NK-92 (cell line): Measurements from ENCODE around the gene SIGLEC9.

Experiments
- DNase-seq: peaks from one replicate; lab custom pipeline; 2025; ENCODE audit not compliant: unreplicated experiment; lab: John Stamatoyannopoulos, UW

The SIGLEC9 gene

DNA sequence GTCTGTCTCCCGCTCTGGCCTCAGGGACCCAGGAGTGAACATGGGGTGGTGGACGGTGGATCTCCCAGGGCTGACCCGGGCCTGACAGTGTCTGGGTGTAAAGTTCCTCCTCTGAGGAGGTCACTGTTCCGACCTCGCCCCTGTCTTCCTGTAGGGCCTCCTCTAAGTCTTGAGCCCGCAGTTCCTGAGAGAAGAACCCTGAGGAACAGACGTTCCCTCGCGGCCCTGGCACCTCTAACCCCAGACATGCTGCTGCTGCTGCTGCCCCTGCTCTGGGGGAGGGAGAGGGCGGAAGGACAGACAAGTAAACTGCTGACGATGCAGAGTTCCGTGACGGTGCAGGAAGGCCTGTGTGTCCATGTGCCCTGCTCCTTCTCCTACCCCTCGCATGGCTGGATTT is at the start of gene SIGLEC9:
Gene SIGLEC9 (plus strand): TSS at position 178 of the 400 bp plus-strand sequence. CDS start 69 bp downstream, at position 247.
- DNase-seq, result no peak

DNA sequence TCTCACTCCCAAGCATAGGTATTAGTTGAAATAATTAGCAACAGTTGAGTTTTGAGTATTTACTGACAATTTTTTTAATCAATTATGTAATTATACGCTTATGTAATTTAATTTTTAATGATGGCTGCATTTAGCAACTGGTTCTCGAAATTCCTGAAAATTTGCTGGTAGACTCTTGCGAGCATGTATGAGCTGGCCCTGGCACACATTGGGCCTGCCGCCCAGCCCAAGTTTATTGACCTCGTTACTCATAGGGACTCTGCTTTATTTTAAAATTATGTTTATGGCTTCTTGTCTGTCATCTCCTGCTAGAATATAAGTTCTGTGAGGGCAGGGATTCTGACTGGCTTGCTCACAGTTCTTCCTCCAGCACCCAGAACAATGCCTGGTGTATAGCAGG is 48.7 kb upstream of the SIGLEC9 start:
- DNase-seq, result no peak

DNA sequence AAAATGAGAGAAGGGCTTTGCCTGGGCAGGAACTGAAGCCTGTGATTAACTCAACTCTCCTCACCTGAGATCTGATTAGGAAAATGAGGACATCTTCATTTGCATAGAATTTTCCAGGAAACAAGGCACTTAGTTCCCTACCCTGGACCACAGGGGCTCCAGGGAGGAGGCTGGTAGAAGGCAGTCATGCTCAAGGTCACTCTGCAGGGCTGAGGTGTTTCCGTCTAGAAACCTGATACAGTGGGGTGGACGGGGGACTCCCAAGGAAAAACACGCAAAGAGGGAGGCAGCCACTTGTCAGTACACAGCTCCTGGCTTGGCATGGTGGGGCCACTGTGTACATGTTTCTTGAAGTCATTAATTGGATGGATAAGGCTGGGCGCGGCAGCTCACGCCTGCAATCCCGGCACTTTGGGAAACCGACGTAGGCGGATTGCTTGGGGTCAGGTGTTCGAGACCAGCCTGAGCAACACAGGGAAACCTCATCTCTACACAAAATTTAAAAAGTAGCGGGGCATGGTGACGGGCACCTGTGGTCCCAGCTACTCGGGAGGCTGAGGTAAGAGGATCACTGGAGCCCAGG is 48.0 kb upstream of the SIGLEC9 start:
- no peak for DNase-seq

DNA sequence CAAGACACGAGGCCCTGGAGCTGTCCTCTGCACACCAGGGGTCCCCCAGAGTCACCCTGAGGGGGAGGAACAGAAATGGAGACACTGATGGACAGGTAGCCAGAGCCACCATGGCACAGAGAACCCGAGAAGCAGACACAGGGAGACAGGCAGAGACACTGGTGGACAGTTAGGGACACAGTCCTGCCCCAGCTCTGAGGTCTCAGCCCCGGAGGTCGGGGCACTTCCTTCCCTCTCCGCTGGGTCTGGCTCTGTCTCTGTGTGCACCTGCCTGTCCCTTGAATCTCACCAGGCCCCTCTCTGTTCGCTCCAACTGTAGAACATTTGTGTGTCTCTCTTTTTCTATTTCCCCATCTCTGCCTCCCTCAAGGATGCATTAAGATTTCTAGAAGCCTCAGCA is 46.6 kb upstream of the SIGLEC9 start:
- no peak for DNase-seq

DNA sequence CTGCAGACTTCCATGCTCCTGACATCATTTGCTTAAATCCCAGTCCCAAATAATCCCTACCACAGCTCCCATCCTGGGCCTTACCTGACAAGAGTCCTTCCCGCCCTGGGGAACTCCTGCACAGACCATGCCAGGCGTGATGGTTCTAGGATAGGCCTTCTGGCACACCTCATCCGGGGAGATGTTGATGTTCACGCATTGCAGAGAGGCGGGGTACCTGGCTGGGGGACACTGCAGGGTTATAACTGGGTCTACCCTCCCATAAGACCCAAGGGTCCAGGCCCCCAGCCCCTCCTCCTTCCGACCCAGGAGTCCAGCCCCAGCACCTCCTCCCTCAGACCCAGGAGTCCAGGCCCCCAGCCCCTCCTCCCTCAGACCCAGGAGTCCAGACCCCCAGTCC is 46.0 kb upstream of the SIGLEC9 start:
- DNase-seq, result no peak

DNA sequence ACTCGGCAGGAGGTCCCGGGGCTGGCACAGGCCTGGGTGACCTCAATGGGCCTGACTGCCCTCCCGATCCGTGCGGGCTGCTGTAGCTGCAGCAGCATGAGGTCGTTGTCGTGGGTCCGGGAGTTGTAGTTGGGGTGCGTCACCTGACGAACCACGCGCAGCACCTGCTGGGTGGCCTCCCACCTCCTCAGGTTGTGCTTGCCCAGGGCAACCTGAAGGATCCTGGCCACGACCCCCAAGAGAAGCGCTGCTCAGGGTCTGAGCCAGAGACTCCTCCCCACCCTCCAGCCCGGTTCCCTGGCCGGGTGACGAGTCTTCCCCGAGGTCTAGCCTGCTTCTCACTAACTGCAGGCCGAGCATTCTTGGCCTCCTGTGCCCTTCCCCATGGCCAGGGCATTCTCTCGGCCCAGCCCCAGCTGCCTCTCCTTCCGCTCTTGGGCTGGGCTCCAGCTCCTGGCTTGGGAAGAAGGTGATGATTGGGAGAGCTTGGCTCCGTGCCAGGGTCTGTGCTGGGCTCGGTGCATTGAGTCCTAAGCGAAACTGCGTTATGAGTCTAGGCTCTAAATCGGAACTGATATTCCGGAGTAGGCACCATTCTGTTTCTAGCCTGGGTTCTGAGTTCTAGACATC is 45.1 kb upstream of the SIGLEC9 start:
- DNase-seq, result no peak

DNA sequence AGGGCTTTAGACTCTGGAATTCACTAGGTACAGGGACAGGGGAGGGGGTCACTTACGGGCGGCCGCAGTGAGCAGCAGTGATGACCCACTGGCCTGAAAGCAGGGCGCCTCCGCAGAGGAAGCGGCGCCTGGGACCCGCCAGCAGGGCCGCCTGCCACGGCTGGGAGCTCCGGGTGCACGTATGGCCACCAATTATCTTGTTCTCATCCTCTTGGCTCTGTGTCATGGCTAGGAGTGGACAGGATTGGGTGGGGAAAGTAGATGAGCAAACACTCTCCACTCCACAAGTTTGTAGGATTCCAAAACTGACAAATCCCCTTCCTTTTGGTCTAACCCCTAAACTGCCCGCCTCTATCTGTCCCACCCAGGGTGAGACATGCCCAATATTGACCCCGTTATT is 43.2 kb upstream of the SIGLEC9 start:
- no peak for DNase-seq

DNA sequence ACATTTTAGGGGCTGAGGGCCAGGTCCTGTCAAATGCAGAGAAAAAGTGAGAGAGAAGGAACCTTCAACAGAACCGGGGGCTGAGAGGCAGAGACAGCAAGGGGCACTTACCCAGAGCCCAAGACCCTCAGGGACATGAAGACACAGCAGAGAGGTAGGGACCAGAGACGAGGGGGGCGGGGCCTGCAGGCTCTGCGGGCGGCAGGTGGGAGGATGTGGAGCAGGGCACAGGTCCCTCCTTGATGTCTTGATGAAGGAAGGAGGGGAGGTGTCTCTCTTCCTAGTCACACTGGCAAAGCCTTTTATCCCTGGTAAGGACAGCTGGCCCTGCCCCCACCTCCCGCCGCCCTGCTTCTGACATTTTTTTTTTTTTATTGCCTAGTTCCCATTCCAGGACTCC is 42.1 kb upstream of the SIGLEC9 start, which contains the start of gene KLK14:
Gene KLK14 (minus strand): TSS at position 277 of the 400 bp plus-strand sequence. CDS start 273 bp downstream, at position 4.
- no peak for DNase-seq

DNA sequence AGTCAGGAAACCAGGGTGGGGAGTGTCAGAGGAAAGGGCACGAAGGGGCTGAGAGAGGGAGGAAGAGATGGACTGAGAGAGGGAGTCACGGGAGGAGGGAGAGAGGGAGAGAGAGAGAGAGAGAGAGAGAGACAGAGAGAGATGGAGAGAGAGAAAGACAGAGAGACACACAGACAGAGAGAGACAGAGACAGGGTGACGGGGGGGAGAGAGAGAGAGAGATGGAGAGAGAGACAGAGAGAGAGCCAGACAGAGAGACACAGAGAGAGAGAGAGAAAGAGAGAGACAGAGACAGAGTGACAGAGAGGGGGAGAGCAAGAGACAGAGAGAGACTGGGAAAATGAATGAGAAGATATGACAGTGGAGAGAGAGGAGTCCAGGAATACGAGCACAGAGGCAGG is 41.5 kb upstream of the SIGLEC9 start:
- no peak for DNase-seq

DNA sequence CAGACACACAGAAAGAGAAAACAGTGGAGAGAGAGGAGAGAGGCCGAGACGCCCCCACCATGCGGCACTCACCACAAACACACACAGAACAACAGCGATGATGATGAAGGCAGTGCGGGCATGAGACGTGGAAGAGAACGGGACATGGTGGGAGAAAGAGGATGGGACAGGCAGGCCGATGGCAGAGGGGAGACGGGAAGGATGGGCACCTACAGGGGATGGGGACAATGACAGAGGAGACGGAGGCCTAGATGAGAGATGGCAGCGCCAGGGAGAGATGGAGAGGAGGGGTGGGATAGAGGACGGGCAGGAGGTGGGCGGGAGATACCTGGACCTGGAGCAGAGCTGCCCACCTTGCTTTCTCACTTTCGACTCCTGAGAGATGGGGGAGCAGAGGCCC is 40.9 kb upstream of the SIGLEC9 start:
- DNase-seq, result no peak

DNA sequence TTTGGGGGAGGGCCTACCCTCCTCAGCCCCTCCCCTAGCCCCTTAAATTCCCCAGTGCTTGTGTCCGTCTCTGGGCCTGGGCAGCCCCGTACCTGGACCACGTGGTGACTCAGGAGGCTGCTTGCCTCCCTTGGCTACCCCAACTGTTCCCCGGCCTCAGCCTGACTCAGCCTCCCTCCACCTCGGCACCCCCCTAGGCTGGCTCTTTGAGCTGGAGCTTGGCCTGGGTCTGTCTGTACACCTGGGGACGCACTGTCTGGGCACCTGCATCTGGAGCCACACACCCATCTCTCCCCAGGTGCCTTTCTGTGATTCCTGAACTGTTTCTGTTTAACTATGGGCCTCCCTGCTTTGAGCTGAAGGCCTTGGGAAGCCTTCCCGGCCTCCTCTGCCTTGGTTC is 40.2 kb upstream of the SIGLEC9 start:
- DNase-seq, result no peak

DNA sequence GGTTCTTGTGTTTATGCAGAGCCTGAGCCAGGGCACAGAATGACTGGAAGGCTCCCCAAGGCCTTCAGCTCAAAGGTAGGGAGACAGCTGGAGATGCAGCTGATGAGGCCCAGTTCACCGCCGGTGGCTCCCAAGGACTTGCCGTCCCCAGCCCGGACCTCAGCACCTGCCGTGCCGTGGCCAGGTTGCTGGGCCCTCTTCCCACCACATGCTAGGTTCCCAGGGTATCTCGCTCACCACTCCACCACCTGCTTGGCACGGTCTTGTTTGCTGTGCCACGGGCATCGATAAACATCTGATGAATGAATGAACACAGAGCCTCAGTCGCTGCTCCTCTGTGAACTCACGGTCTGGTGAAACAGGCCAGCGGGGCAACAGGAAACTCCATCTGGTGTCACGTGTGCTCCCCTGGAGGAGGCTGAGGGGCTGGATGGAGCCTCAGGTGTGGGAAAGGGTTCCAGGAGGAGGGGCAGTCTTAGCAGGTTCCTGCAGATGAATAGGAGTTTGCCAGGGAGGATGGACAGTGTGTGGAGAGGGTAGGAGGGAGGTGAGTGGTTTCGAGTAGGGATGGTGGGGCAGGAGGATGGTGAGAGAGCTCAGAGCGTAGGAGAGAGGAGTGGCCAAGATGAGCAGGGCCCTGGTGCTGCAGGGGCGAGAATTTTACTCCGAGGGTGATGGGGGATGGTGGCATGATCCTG is 38.4 kb upstream of the SIGLEC9 start:
- no peak for DNase-seq

DNA sequence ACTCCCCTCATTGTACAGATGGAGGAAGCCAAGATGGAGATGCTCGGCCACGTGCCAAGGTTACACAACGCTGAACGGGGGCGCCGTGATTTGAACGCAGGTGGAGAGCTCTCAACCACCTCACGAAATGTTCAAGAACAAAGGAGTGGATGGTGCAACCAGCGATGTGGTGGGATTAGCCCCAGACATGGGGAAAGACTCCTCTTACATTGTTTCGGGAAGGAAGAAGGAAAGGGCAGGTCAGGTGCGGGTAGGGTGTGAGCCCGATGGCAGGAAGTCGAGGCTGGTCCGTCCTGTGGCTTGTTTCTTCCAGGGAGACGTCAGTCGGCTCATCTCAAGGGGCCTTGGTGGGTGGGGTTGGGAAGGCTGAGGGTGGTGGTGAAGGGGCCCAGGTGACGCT is 34.9 kb upstream of the SIGLEC9 start:
- no peak for DNase-seq

DNA sequence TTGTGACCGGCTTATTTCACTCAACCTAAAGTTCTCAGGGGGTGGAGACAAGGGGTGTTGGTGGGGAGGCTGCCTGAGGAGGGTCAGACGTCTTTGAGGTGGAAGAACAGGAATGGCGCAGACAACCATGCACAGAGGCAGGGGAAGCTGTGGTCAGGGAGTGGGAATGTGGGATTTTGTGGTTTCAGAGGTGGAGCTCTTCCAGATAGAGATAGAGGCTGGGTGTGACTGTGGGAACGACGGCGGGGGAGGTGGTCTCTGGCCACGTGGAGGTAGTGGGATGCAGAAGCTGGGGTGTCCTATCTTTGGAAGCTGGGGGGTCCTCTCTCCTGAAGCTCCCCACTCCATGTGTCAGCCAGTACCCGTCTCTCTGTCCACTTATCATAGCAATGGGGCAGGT is 34.2 kb upstream of the SIGLEC9 start:
- no peak for DNase-seq

DNA sequence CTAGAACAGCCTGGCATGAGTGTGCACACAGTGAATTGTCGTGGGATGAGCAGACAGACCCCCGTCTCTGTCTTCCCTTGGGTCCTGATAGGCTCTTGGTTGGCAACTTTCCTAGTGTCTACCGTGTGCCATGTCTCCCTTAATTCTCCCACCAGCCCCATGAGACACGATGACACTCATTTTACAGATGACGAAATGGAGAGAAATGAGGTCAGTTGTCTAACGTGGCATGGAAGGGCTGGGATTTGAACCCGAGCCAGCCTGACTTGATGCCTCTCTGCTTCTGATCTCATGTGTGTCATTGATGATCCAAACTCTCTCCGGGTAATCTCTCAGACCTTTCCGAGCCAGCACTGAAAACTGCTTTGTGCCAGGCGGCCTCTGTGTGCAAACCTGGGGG is 33.6 kb upstream of the SIGLEC9 start:
- no peak for DNase-seq

DNA sequence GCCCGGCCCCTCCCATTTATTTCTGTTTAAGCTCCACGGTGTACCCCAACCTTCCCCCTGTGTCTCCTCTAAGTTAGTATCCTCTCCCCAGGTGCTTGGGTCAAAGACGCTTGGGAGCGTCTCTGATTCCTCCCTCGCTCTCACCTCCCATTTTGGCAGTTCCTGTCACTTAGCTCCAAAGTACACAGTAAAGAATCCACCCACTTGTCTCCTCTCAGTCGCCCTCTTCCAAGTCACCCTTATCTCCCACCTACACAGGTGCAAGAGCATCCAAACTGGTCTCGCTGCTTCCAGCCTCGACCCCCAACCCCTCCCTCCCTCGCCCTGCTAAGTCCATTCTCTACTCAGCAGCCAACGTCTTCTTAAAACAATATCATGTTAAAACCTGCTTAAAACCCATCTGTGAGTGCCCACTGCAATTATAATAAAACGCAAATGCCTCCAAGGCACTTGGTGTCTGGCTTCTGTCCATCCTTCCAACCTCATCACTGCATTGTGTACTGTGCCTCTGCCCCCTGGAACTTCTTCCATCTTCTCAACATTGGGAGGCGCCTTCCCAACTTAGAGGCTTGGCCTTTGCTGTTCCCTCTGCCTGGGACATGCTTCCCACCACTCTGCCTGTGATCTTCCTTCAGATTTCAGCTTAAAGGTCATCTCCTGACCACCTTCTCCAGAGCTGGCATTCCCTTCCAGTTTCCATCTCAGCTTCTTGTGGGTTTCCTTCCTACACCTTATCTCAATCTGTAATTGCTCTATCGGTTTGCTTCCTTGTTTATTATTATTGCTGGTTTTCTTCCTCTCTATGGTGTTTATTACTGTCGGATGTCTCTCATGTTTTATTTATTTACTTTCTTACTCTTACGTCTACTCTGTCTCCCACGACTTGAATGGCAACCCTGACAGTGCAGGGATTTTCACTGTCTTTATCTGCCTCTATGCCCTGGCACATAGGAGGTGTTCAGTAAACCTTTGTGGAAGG is 32.5 kb upstream of the SIGLEC9 start:
- no peak for DNase-seq

DNA sequence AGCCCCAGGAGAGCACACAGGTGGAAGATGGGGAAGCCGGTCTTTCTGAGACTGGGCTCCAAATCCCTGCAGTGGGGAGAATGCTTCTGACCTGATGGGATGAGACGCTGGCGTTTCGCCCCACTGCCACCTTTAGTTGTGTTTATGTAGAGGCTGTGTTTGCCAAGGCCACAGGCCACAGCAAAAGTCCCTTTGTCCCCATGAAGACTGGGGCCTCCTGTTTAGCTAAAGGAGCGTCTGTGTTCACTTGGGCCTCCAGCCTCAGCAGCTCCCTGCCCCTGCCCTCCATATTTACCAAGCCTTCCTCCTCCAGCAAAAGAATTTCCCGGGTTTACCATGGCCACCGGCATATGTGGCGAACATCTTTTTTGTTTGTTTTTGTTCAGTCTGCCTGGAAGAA is 31.6 kb upstream of the SIGLEC9 start:
- no peak for DNase-seq

DNA sequence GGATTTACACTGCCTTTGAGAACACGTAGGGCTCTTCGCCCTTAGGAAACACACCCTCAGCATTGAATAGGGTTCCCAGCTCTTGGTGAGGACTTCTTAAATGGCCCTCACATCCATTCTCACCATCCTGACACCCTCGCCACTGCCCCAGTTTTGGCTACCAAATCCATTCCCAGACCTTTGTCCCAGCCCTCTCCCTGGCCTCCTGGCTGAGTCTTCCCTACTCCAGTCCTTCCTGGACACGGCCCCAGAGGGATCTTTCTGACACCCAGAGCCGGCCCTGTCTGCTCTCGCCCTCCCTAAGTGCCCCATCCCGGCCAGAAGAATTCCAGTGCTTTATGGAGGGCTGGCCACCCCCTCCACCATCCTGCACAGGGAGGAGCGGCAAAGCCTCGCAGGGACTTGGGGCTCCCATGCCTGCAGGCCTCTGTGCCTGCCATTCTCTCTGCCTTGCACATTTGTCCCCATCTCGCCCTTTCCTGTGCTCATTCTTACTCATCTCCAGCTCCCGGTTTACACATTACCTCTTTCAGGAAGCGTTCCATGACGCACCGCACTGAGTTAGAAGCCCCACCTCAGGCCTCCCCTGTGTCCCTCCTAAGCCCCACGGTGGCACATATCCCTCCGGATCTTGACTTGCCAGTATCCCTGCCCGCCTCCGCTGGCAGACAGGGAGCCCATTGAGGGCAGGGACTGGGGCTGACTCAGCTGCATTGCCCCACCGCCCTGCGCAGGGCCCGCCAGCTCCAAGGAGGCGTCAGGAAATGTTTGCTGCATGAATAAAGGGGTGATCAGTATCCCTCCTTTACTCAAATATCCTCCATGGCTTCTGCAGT is 31.0 kb upstream of the SIGLEC9 start:
- no peak for DNase-seq

DNA sequence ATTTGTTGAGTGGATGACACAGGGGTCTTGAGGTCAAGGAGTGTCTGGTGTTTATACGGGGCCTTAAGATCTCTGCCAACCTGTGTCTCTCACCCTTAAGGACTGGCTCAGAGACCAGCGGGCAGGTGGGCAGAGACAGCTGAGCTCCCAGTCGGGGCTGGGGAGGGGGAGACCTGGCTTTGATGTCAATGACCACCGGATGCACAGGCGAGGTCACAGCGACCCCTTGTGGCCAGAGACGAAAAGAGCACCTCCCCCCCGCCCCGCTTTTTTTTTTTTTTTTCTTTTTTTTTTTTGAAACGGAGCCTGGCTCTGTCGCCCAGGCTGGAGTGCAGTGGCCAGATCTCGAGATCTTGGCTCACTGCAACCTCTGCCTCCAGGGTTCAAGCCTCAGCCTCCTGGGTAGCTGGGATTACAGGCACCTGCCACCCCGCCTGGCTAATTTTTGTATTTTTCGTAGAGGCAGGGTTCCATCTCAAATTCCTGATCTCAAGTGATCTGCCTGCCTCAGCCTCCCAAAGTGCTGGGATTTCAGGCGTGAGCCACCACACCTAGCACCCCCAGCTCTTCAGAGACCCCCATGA is 29.9 kb upstream of the SIGLEC9 start:
- DNase-seq, result no peak
